ENCODE measurements around the gene CEP72. TPM values are rescaled to one million over a fixed set of nuclear protein-coding genes. Genes with fewer than 3 reads are reported as not detected.

CEP72 gene
- polyA plus RNA-seq, 1 of the 3 experiments (the other 2 are of a cell fraction) = 4.4 TPM

DNA sequence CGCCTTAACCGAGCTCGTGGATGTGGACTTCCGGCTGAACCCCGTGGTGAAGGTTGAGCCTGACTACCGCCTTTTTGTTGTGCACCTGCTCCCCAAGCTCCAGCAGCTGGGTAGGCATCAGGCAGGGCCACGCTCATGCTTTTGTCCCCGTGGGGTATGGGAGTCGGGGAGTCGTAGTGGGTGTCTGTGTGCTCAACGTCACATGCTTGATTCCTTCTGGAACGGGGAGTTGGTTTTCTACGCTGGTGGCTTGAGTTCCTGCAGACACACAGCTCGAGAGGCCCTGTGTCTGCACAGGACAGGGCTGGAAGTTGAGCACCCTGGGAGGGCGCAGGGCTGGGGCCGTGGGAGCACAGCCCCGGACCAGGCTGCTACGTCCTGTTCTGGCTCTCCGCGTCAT, 8.0 kb downstream of the CEP72 start:
- Histone ChIP-seq H4K20me1 (ENCODE audit: insufficient read depth) (no peaks in the 10 kb centered on the region), H3K9ac (no peak overlapping the region), H3K9me3 (no peaks in the 10 kb centered on the region), H3K36me3 (replicated peaks in 1 of 2; ENCODE audit: control insufficient read depth in 1 of 2, insufficient read depth in 2 of 2, low read length in 1 of 2) (peaks cover 0 to 15% of the 10 kb centered on the region in 2 experiments), H3F3A (replicated peaks; ENCODE audit: insufficient read depth) (no peaks in the 10 kb centered on the region), H3K27ac (ENCODE audit: low read depth in 2 of 2, low read length in 1 of 2) (no peak overlapping the region), H3K4me3 (ENCODE audit: low read depth in 2 of 2, low read length in 1 of 2) (no peak overlapping the region), H3K4me1 (ENCODE audit: control insufficient read depth in 1 of 2, insufficient read depth in 2 of 2, low read depth in 1 of 2, low read length in 1 of 2) (no peaks in the 10 kb centered on the region), H3K4me2 (no peak overlapping the region), H3K79me2 (ENCODE audit: insufficient read depth) (peaks cover 24% of the 10 kb centered on the region), H2AFZ (ENCODE audit: low read depth) (no peak overlapping the region), H3K9me2 (no peaks in the 10 kb centered on the region), H3K27me3 (ENCODE audit: insufficient read depth) (no peaks in the 10 kb centered on the region)
- ChIA-PET POLR2A (no interaction called here), CTCF (no interaction called here)
- whole genome bisulfite sequencing (ENCODE audit: low lambda C conversion rate) = 96% methylated on average over 15 of the region's 20 CpGs
- TF ChIP-seq YY1 (IDR thresholded peaks at IDR 0.05; ENCODE audit: low read depth) = no peak
- TF ChIP-seq, protein P1, sequence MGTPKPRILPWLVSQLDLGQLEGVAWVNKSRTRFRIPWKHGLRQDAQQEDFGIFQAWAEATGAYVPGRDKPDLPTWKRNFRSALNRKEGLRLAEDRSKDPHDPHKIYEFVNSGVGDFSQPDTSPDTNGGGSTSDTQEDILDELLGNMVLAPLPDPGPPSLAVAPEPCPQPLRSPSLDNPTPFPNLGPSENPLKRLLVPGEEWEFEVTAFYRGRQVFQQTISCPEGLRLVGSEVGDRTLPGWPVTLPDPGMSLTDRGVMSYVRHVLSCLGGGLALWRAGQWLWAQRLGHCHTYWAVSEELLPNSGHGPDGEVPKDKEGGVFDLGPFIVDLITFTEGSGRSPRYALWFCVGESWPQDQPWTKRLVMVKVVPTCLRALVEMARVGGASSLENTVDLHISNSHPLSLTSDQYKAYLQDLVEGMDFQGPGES (IDR thresholded peaks at IDR 0.05; ENCODE audit: low read depth, low read length) = no peak
- TF ChIP-seq, protein P2, sequence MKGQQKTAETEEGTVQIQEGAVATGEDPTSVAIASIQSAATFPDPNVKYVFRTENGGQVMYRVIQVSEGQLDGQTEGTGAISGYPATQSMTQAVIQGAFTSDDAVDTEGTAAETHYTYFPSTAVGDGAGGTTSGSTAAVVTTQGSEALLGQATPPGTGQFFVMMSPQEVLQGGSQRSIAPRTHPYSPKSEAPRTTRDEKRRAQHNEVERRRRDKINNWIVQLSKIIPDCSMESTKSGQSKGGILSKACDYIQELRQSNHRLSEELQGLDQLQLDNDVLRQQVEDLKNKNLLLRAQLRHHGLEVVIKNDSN (IDR thresholded peaks at IDR 0.05; ENCODE audit: borderline replicate concordance, low read depth) = no peak
- TF ChIP-seq, protein P3, sequence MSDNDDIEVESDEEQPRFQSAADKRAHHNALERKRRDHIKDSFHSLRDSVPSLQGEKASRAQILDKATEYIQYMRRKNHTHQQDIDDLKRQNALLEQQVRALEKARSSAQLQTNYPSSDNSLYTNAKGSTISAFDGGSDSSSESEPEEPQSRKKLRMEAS (IDR thresholded peaks at IDR 0.05; ENCODE audit: low read depth) = no peak
- TF ChIP-seq POLR2AphosphoS5 (IDR thresholded peaks at IDR 0.05; ENCODE audit: low read depth, low read length) = no peak
- TF ChIP-seq MXI1 (IDR thresholded peaks at IDR 0.05; ENCODE audit: low read depth, low read length) = no peak
- no peak for TF ChIP-seq TAF1 (IDR thresholded peaks at IDR 0.05; ENCODE audit: borderline replicate concordance, low read depth, low read length)
- DNase-seq = no peak

DNA sequence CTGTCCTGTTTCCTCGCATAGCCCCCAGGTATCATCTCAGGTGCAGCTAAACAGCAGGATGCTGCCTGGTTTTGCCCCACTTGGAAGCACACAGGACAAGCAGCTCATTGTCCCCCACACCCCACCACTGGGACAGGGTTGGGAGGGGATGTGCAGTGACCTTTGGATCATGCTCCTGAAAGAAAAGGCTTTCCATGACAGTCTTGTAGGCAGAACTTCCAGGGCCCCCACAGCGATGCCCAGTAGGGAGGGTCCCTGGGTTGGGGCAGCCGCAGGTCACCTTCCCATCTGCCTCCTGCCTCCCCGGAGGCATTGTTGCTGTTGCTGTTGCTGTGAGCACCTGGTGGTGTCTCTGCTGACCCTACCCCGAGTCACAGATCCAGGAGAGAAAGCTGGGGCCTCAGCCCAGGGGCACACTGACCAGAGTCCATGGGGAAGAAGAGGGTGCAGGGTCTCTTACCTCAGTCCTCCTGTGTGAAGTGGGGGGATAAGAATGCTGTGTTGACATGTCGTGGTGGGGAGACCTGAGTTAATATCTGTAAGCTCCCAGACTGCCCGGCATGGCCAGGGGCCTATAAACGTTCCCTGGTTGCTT, 8.5 kb downstream of the CEP72 start:
- no peak overlapping the region for H3K9ac ChIP-seq
- no peak overlapping the region for H3K4me3 ChIP-seq (ENCODE audit: low read depth in 2 of 2, low read length in 1 of 2)
- H3K4me2 ChIP-seq = no peak overlapping the region
- H4K20me1 ChIP-seq (ENCODE audit: insufficient read depth) = no peaks in the 10 kb centered on the region
- TF ChIP-seq RCOR1 (IDR thresholded peaks at IDR 0.05; ENCODE audit: low read length) (no peak), PBX3 (IDR thresholded peaks at IDR 0.05) (no peak), MXI1 (IDR thresholded peaks at IDR 0.05; ENCODE audit: low read depth, low read length) (no peak), NRF1 (IDR thresholded peaks at IDR 0.05; ENCODE audit: low read depth, low read length) (no peak), CTCF (IDR thresholded peaks at IDR 0.05) (no peak), NFIC (IDR thresholded peaks at IDR 0.05; ENCODE audit: borderline replicate concordance) (no peak), CHD2 (IDR thresholded peaks at IDR 0.05; ENCODE audit: low read length, partially characterized antibody) (no peak), SIN3A (IDR thresholded peaks at IDR 0.05; ENCODE audit: borderline replicate concordance, low read depth, low read length) (no peak), YY1 (IDR thresholded peaks at IDR 0.05; ENCODE audit: low read depth) (no peak), RXRA (IDR thresholded peaks at IDR 0.05; ENCODE audit: borderline replicate concordance, low read depth) (no peak), ELF1 (IDR thresholded peaks at IDR 0.05) (no peak), RAD21 (IDR thresholded peaks at IDR 0.05; ENCODE audit: low read length) (no peak), MEF2A (IDR thresholded peaks at IDR 0.05; ENCODE audit: borderline replicate concordance, low read depth) (no peak), GABPA (IDR thresholded peaks at IDR 0.05; ENCODE audit: low read depth) (no peak)
- TF ChIP-seq, protein P4, sequence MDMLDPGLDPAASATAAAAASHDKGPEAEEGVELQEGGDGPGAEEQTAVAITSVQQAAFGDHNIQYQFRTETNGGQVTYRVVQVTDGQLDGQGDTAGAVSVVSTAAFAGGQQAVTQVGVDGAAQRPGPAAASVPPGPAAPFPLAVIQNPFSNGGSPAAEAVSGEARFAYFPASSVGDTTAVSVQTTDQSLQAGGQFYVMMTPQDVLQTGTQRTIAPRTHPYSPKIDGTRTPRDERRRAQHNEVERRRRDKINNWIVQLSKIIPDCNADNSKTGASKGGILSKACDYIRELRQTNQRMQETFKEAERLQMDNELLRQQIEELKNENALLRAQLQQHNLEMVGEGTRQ (IDR thresholded peaks at IDR 0.05; ENCODE audit: borderline replicate concordance, low read depth, low read length) = no peak
- WGBS (ENCODE audit: low lambda C conversion rate) = 100% methylated on average over 5 of the region's 8 CpGs
- H3K9me3 ChIP-seq = no peaks in the 10 kb centered on the region
- H2AFZ ChIP-seq (ENCODE audit: low read depth) = no peak overlapping the region
- no peaks in the 10 kb centered on the region for H3F3A ChIP-seq (replicated peaks; ENCODE audit: insufficient read depth)
- peaks cover 0 to 15% of the 10 kb centered on the region in 2 experiments for H3K36me3 ChIP-seq (replicated peaks in 1 of 2; ENCODE audit: control insufficient read depth in 1 of 2, insufficient read depth in 2 of 2, low read length in 1 of 2)
- H3K79me2 ChIP-seq (ENCODE audit: insufficient read depth) = peaks cover 18% of the 10 kb centered on the region
- no peak for DNase-seq
- H3K27ac ChIP-seq (ENCODE audit: low read depth in 2 of 2, low read length in 1 of 2) = no peak overlapping the region
- CTCF ChIA-PET = interaction anchor here (1.3 kb wide), 1 partner anchor 174 kb away, joined by 4 read pairs; no protein-coding TSS in a partner anchor
- H3K4me1 ChIP-seq (ENCODE audit: control insufficient read depth in 1 of 2, insufficient read depth in 2 of 2, low read depth in 1 of 2, low read length in 1 of 2) = no peaks in the 10 kb centered on the region
- H3K9me2 ChIP-seq = no peaks in the 10 kb centered on the region
- POLR2A ChIA-PET = no interaction called here
- H3K27me3 ChIP-seq (ENCODE audit: insufficient read depth) = no peaks in the 10 kb centered on the region

Measured in SK-N-SH (cell line).